HEK293 (cell line): ENCODE results near the gene CPT1C.

ENCODE experiments used
- CTCF ChIA-PET: fragments of 350-600 bp; formaldehyde crosslinking; extraction: SDS; loops from one replicate; lab custom pipeline; 2021; ENCODE audit warnings: antibody characterized with exemption; lab: Yijun Ruan, JAX
- POLR2A ChIA-PET: fragments of 300-600 bp; formaldehyde crosslinking; extraction: SDS; loops from one replicate; lab custom pipeline; 2020; ENCODE audit warnings: antibody characterized with exemption, inconsistent platforms; lab: Yijun Ruan, JAX
- H3K27ac ChIP-seq: fragments of 200-500 bp; sonication (Bioruptor generic); 2 replicates; pipeline ENCODE4 v1.5.1; 2014; ENCODE audit warnings: low read depth, low read length, control low read depth, inconsistent platforms; ENCODE audit errors: extremely low read depth
- H3K36me3 ChIP-seq, 2 experiments: fragments of 200-500 bp in 1 of 2; sonication (Bioruptor generic) in 1 of 2; 1 replicate in 1 of 2; 2 replicates in 1 of 2; pipeline ENCODE4 v1.5.1; 2014 to 2017; ENCODE audit warnings: inconsistent platforms in 2 of 2, low read length in 2 of 2; ENCODE audit not compliant: control insufficient read depth in 2 of 2, insufficient read depth in 1 of 2
- H3K4me1 ChIP-seq: fragments of 200-500 bp; sonication (Bioruptor generic); 2 replicates; pipeline ENCODE4 v1.5.1; 2014; ENCODE audit warnings: mild to moderate bottlenecking, low read length, inconsistent platforms; ENCODE audit not compliant: control insufficient read depth, insufficient read depth
- H3K4me3 ChIP-seq: 2 replicates; pipeline ENCODE4 v1.5.1; 2011; ENCODE audit warnings: low read depth, mild to moderate bottlenecking, control low read depth, low read length, moderate library complexity
- H3K9me3 ChIP-seq: fragments of 200-500 bp; sonication (Bioruptor generic); 2 replicates; pipeline ENCODE4 v1.5.1; 2014; ENCODE audit warnings: low read depth, low read length, inconsistent platforms; ENCODE audit not compliant: control insufficient read depth, insufficient read depth
- BCL6B ChIP-seq: fragments of 450-650 bp; formaldehyde crosslinking; IDR thresholded peaks from 2 replicates; pipeline ENCODE4 v1.5.1; 2017; ENCODE audit warnings: missing biosample characterization, missing genetic modification characterization
- GFI1B ChIP-seq: fragments of 450-650 bp; formaldehyde crosslinking; IDR thresholded peaks from 2 replicates; pipeline ENCODE4 v1.5.1; 2016; ENCODE audit warnings: missing biosample characterization, missing genetic modification characterization
- KLF17 ChIP-seq: fragments of 450-650 bp; formaldehyde crosslinking; IDR thresholded peaks from 2 replicates; pipeline ENCODE4 v1.5.1; 2016; ENCODE audit warnings: missing biosample characterization, missing genetic modification characterization
- MZF1 ChIP-seq: fragments of 450-650 bp; formaldehyde crosslinking; IDR thresholded peaks from 2 replicates; pipeline ENCODE4 v1.5.1; 2017; ENCODE audit warnings: missing biosample characterization, missing genetic modification characterization, borderline replicate concordance
- PATZ1 ChIP-seq: fragments of 450-650 bp; formaldehyde crosslinking; IDR thresholded peaks from 2 replicates; pipeline ENCODE4 v1.5.1; 2016; ENCODE audit warnings: missing biosample characterization, missing genetic modification characterization
- SALL2 ChIP-seq: fragments of 450-650 bp; formaldehyde crosslinking; IDR thresholded peaks from 2 replicates; pipeline ENCODE4 v1.5.0; 2017; ENCODE audit warnings: missing biosample characterization, mild to moderate bottlenecking, missing genetic modification characterization, borderline replicate concordance
- ZBTB49 ChIP-seq: fragments of 450-650 bp; formaldehyde crosslinking; IDR thresholded peaks from 2 replicates; pipeline ENCODE4 v1.5.1; 2016; ENCODE audit warnings: missing biosample characterization, missing genetic modification characterization, low read depth
- ZBTB7A ChIP-seq: fragments of 450-650 bp; formaldehyde crosslinking; IDR thresholded peaks from 2 replicates; pipeline ENCODE4 v1.5.1; 2016; ENCODE audit warnings: low read depth, missing biosample characterization, missing genetic modification characterization
- ZEB2 ChIP-seq: fragments of 450-650 bp; formaldehyde crosslinking; IDR thresholded peaks from 2 replicates; pipeline ENCODE4 v1.5.1; 2016; ENCODE audit warnings: missing biosample characterization, missing genetic modification characterization
- ZNF121 ChIP-seq: fragments of 450-650 bp; formaldehyde crosslinking; IDR thresholded peaks from 2 replicates; pipeline ENCODE4 v1.5.1; 2016; ENCODE audit warnings: missing biosample characterization, missing genetic modification characterization
- ZNF133 ChIP-seq: fragments of 450-650 bp; formaldehyde crosslinking; IDR thresholded peaks from 2 replicates; pipeline ENCODE4 v1.5.1; 2016; ENCODE audit warnings: missing biosample characterization, missing genetic modification characterization
- ZNF138 ChIP-seq: fragments of 450-650 bp; formaldehyde crosslinking; IDR thresholded peaks from 2 replicates; pipeline ENCODE4 v1.5.1; 2016; ENCODE audit warnings: missing biosample characterization, missing genetic modification characterization, borderline replicate concordance
- ZNF175 ChIP-seq: fragments of 450-650 bp; formaldehyde crosslinking; IDR thresholded peaks from 2 replicates; pipeline ENCODE4 v1.5.1; 2016; ENCODE audit warnings: missing biosample characterization, missing genetic modification characterization
- ZNF18 ChIP-seq: fragments of 450-650 bp; formaldehyde crosslinking; IDR thresholded peaks from 2 replicates; pipeline ENCODE4 v1.5.1; 2016; ENCODE audit warnings: missing biosample characterization, missing genetic modification characterization
- ZNF394 ChIP-seq: fragments of 450-650 bp; formaldehyde crosslinking; IDR thresholded peaks from 2 replicates; pipeline ENCODE4 v1.5.1; 2016; ENCODE audit warnings: missing biosample characterization, missing genetic modification characterization, mild to moderate bottlenecking, moderate library complexity, borderline replicate concordance
- ZNF48 ChIP-seq: fragments of 450-650 bp; formaldehyde crosslinking; IDR thresholded peaks from 2 replicates; pipeline ENCODE4 v1.5.1; 2016; ENCODE audit warnings: missing biosample characterization, missing genetic modification characterization
- ZNF629 ChIP-seq: fragments of 450-650 bp; formaldehyde crosslinking; IDR thresholded peaks from 2 replicates; pipeline ENCODE4 v1.5.1; 2017; ENCODE audit warnings: missing biosample characterization, missing genetic modification characterization
- ZNF747 ChIP-seq: fragments of 450-650 bp; formaldehyde crosslinking; IDR thresholded peaks from 2 replicates; pipeline ENCODE4 v1.5.1; 2016; ENCODE audit warnings: missing biosample characterization, missing genetic modification characterization
- ZNF76 ChIP-seq: fragments of 450-650 bp; formaldehyde crosslinking; IDR thresholded peaks from 2 replicates; pipeline ENCODE4; 2016; ENCODE audit warnings: low read depth, missing biosample characterization, missing genetic modification characterization, borderline replicate concordance

Gene CPT1C

GRCh38 chr19:49654581-49654980 lies 36.3 kb upstream of the CPT1C start:
- POLR2A ChIA-PET = interaction anchor here (0.6 to 3.7 kb wide), 6 partner anchors 10 to 45 kb away, joined by 3 to 23 read pairs (median 10); partner anchors contain the start of genes BCL2L12, IRF3, RRAS and SCAF1

GRCh38 chr19:49655570-49656455 lies 35.1 kb upstream of the CPT1C start:
- Histone ChIP-seq H3K36me3 (peaks cover 43 to 95% of the 10 kb centered on the region in 2 experiments), H3K4me3 (no peak overlapping the region), H3K4me1 (no peaks in the 10 kb centered on the region), H3K27ac (no peak overlapping the region)
- POLR2A ChIA-PET = interaction anchor here (0.6 to 3.7 kb wide), 7 partner anchors 9 to 542 kb away, joined by 3 to 23 read pairs (median 10); partner anchors contain the start of genes BCL2L12, IRF3, PRR12 and RRAS
- CTCF ChIA-PET = interaction anchor here (0.6 to 1.3 kb wide), 3 partner anchors 9 to 149 kb away, joined by 3 to 4 read pairs (median 3); no protein-coding TSS in a partner anchor
- no peak for TF ChIP-seq KLF17 (tag by site-specific recombination)
- TF ChIP-seq ZNF175 (tag by site-specific recombination) = no peak
- TF ChIP-seq ZNF133 (tag by site-specific recombination) = no peak
- no peak for TF ChIP-seq SALL2 (tag by site-specific recombination)
- peak; percentile 94 for TF ChIP-seq ZNF121
- TF ChIP-seq, all 188 proteins: peak for 1
- H3K9me3 ChIP-seq = no peaks in the 10 kb centered on the region

More at GRCh38 chr19:49654581-49654980, 36.3 kb upstream of the CPT1C start:
- Histone ChIP-seq H3K27ac (no peak overlapping the region), H3K9me3 (no peaks in the 10 kb centered on the region), H3K4me3 (no peak overlapping the region), H3K36me3 (peaks cover 51 to 94% of the 10 kb centered on the region in 2 experiments), H3K4me1 (no peaks in the 10 kb centered on the region)
- no peak for TF ChIP-seq ZNF394 (tag by site-specific recombination)
- no peak for TF ChIP-seq ZBTB7A
- TF ChIP-seq PATZ1 = 0 out of 2 replicates have a peak, but pooled peaks have one; percentile 21
- CTCF ChIA-PET = interaction anchor here (1.1 to 1.3 kb wide), 2 partner anchors 12 to 18 kb away, joined by 3 to 4 read pairs; no protein-coding TSS in a partner anchor

GRCh38 chr19:49656456-49657109 lies 34.3 kb upstream of the CPT1C start:
- peaks cover 43 to 96% of the 10 kb centered on the region in 2 experiments for H3K36me3 ChIP-seq
- H3K4me3 ChIP-seq = no peak overlapping the region
- no peaks in the 10 kb centered on the region for H3K9me3 ChIP-seq
- ChIA-PET CTCF (interaction anchor here (1.2 to 1.3 kb wide), 2 partner anchors 16 to 150 kb away, joined by 3 to 4 read pairs; no protein-coding TSS in a partner anchor), POLR2A (interaction anchor here (1.2 to 3.7 kb wide), 8 partner anchors 8 to 65 kb away, joined by 4 to 23 read pairs (median 10); partner anchors contain the start of genes BCL2L12, IRF3, PRR12 and RRAS)
- no peak overlapping the region for H3K27ac ChIP-seq
- H3K4me1 ChIP-seq = no peaks in the 10 kb centered on the region
- TF ChIP-seq ZEB2 (tag by site-specific recombination) (no peak), ZBTB49 (tag by site-specific recombination) (no peak), ZNF48 (tag by site-specific recombination) (no peak), MZF1 (tag by site-specific recombination) (no peak), ZNF18 (no peak), ZNF629 (no peak), BCL6B (tag by site-specific recombination) (no peak), ZNF138 (tag by site-specific recombination) (no peak), ZNF76 (no peak), ZNF747 (no peak), GFI1B (tag by site-specific recombination) (no peak)
